ENCODE measurements around the gene RAB1A.

RAB1A gene

GRCh38 chr2:65062843-65063825 is 66.8 kb downstream of the RAB1A start:
- peaks cover 70% of the 10 kb centered on the region for H3K4me1 Mint-ChIP-seq
- no peaks in the 10 kb centered on the region for H3K27me3 Mint-ChIP-seq
- no peak overlapping the region for H3K4me3 Mint-ChIP-seq
- H3K36me3 Mint-ChIP-seq = no peaks in the 10 kb centered on the region
- no peak overlapping the region for H3K27ac Mint-ChIP-seq
- H3K9me3 Mint-ChIP-seq = no peaks in the 10 kb centered on the region

GRCh38 chr2:65061910-65062339 is 68.0 kb downstream of the RAB1A start:
- Mint-ChIP-seq H3K4me3 (no peak overlapping the region), H3K27me3 (no peaks in the 10 kb centered on the region), H3K36me3 (no peaks in the 10 kb centered on the region), H3K27ac (no peak overlapping the region), H3K9me3 (no peaks in the 10 kb centered on the region), H3K4me1 (peaks cover 70% of the 10 kb centered on the region)

GRCh38 chr2:65061146-65061909 is 68.6 kb downstream of the RAB1A start:
- Mint-ChIP-seq H3K27ac (no peak overlapping the region), H3K4me1 (peaks cover 68% of the 10 kb centered on the region), H3K9me3 (no peaks in the 10 kb centered on the region), H3K36me3 (no peaks in the 10 kb centered on the region), H3K4me3 (no peak overlapping the region), H3K27me3 (no peaks in the 10 kb centered on the region)

- Mint-ChIP-seq H3K36me3 (no peaks in the 10 kb centered on the region), H3K4me3 (no peak overlapping the region), H3K4me1 (peaks cover 74% of the 10 kb centered on the region), H3K9me3 (no peaks in the 10 kb centered on the region), H3K27me3 (no peaks in the 10 kb centered on the region), H3K27ac (peak overlapping the region; percentile 59)
Measured at GRCh38 chr2:65059071-65059470, 70.8 kb downstream of the RAB1A start.

GRCh38 chr2:65057391-65058052 is 72.4 kb downstream of the RAB1A start:
- Mint-ChIP-seq H3K36me3 (no peaks in the 10 kb centered on the region), H3K9me3 (no peaks in the 10 kb centered on the region), H3K27ac (peak overlapping the region; percentile 96), H3K4me3 (peak overlapping the region; percentile 86), H3K4me1 (peaks cover 76% of the 10 kb centered on the region), H3K27me3 (no peaks in the 10 kb centered on the region)

- Mint-ChIP-seq H3K9me3 (no peaks in the 10 kb centered on the region), H3K4me1 (peaks cover 76% of the 10 kb centered on the region), H3K4me3 (peak overlapping the region; percentile 86), H3K36me3 (no peaks in the 10 kb centered on the region), H3K27ac (peak overlapping the region; percentile 96), H3K27me3 (no peaks in the 10 kb centered on the region)
Measured at GRCh38 chr2:65057054-65057375, 72.9 kb downstream of the RAB1A start.

GRCh38 chr2:65056215-65057053 is 73.5 kb downstream of the RAB1A start, which contains the start of gene CEP68:
Gene CEP68, plus strand, starts transcription at chr2:65056416. Its CDS starts 13,029 bp downstream, at chr2:65069445.
- Mint-ChIP-seq H3K9me3 (no peaks in the 10 kb centered on the region), H3K4me1 (peaks cover 70% of the 10 kb centered on the region)

GRCh38 chr2:65055422-65056214 is 74.3 kb downstream of the RAB1A start:
- peak overlapping the region; percentile 93 for H3K4me3 Mint-ChIP-seq
- no peaks in the 10 kb centered on the region for H3K27me3 Mint-ChIP-seq
- H3K9me3 Mint-ChIP-seq = no peaks in the 10 kb centered on the region
- peak overlapping the region; percentile 87 for H3K27ac Mint-ChIP-seq
- H3K36me3 Mint-ChIP-seq = peaks cover 1% of the 10 kb centered on the region
- H3K4me1 Mint-ChIP-seq = peaks cover 65% of the 10 kb centered on the region

More at GRCh38 chr2:65056215-65057053, 73.5 kb downstream of the RAB1A start, which contains the start of gene CEP68:
- Mint-ChIP-seq H3K4me3 (peak within 1 kb of the TSS; percentile 93), H3K27ac (peak within 1 kb of the TSS; percentile 96), H3K36me3 (peaks cover 1% of the 10 kb centered on the region), H3K27me3 (no peaks in the 10 kb centered on the region)

- Mint-ChIP-seq H3K9me3 (no peaks in the 10 kb centered on the region), H3K27me3 (no peaks in the 10 kb centered on the region), H3K27ac (no peak overlapping the region), H3K4me1 (peaks cover 58% of the 10 kb centered on the region), H3K4me3 (peak overlapping the region; percentile 93), H3K36me3 (peaks cover 1% of the 10 kb centered on the region)
Measured at GRCh38 chr2:65054749-65055421, 75.0 kb downstream of the RAB1A start.

GRCh38 chr2:65053199-65053598 is 76.7 kb downstream of the RAB1A start:
- peaks cover 1% of the 10 kb centered on the region for H3K36me3 Mint-ChIP-seq
- peaks cover 43% of the 10 kb centered on the region for H3K4me1 Mint-ChIP-seq
- no peaks in the 10 kb centered on the region for H3K9me3 Mint-ChIP-seq
- no peak overlapping the region for H3K27ac Mint-ChIP-seq
- H3K4me3 Mint-ChIP-seq = no peak overlapping the region
- no peaks in the 10 kb centered on the region for H3K27me3 Mint-ChIP-seq

- Mint-ChIP-seq H3K27me3 (no peaks in the 10 kb centered on the region), H3K4me1 (peaks cover 29% of the 10 kb centered on the region), H3K36me3 (peaks cover 1% of the 10 kb centered on the region), H3K9me3 (no peaks in the 10 kb centered on the region), H3K4me3 (no peak overlapping the region), H3K27ac (no peak overlapping the region)
Measured at GRCh38 chr2:65050931-65051330, 79.0 kb downstream of the RAB1A start.

GRCh38 chr2:65049010-65049639 is 80.8 kb downstream of the RAB1A start:
- no peaks in the 10 kb centered on the region for H3K27me3 Mint-ChIP-seq
- H3K4me3 Mint-ChIP-seq = no peak overlapping the region
- H3K36me3 Mint-ChIP-seq = peaks cover 14% of the 10 kb centered on the region
- no peak overlapping the region for H3K27ac Mint-ChIP-seq
- H3K9me3 Mint-ChIP-seq = peaks cover 4% of the 10 kb centered on the region
- H3K4me1 Mint-ChIP-seq = peaks cover 12% of the 10 kb centered on the region

- no peak overlapping the region for H3K4me3 Mint-ChIP-seq
- H3K27ac Mint-ChIP-seq = no peak overlapping the region
- peaks cover 17% of the 10 kb centered on the region for H3K36me3 Mint-ChIP-seq
- no peaks in the 10 kb centered on the region for H3K4me1 Mint-ChIP-seq
- no peaks in the 10 kb centered on the region for H3K27me3 Mint-ChIP-seq
- peaks cover 4% of the 10 kb centered on the region for H3K9me3 Mint-ChIP-seq
Measured at GRCh38 chr2:65046633-65047407, 83.1 kb downstream of the RAB1A start.

Data from activated naive CD4-positive, alpha-beta T cell treated with anti-CD3 and anti-CD28 coated beads, Interleukin-2, amount 50 U/mL, for 24 hours (primary cell).